ENCODE data around the gene ROPN1B. TPM values are rescaled to one million over a fixed set of nuclear protein-coding genes. Genes with fewer than 3 reads are reported as not detected.
"Not testable (repeated sequence)": the region's sequence is repeated elsewhere in the genome, so short reads cannot be mapped to it uniquely, and the experiment has no call there.

ROPN1B gene
- total and polyA plus RNA-seq, 2 experiments from 2014 or later = not detected

- Histone ChIP-seq H3K79me2 (replicated peaks; ENCODE audit: insufficient read depth) (no peaks in the 10 kb centered on the region), H3K27me3 (ENCODE audit: insufficient read depth) (peaks cover 23% of the 10 kb centered on the region), H3K36me3 (ENCODE audit: insufficient read depth) (no peaks in the 10 kb centered on the region), H3K9me2 (ENCODE audit: insufficient read depth) (no peaks in the 10 kb centered on the region), H3K4me2 (no peak overlapping the region), H3K4me3 (no peak overlapping the region), H3K27ac (ENCODE audit: low read depth) (no peak overlapping the region), H3F3A (replicated peaks; ENCODE audit: low read depth) (no peaks in the 10 kb centered on the region), H2AFZ (no peak overlapping the region), H3K4me1 (ENCODE audit: insufficient read depth) (no peaks in the 10 kb centered on the region), H4K20me1 (replicated peaks; ENCODE audit: insufficient read depth) (no peaks in the 10 kb centered on the region; the same call in 1 of the 2 replicates)
- H3K4me3 Mint-ChIP-seq = no peak overlapping the region
- DNase-seq (ENCODE audit: low spot score) = no peak
- H3K4me1 Mint-ChIP-seq = no peaks in the 10 kb centered on the region; the same call in 2 of the 3 replicates
- H3K27me3 Mint-ChIP-seq (ENCODE audit: insufficient read depth, low read depth, poor library complexity) = peaks cover 6% of the 10 kb centered on the region
- no peak overlapping the region for H3K27ac Mint-ChIP-seq
- ATAC-seq = no peak
- TF ChIP-seq, protein P1, sequence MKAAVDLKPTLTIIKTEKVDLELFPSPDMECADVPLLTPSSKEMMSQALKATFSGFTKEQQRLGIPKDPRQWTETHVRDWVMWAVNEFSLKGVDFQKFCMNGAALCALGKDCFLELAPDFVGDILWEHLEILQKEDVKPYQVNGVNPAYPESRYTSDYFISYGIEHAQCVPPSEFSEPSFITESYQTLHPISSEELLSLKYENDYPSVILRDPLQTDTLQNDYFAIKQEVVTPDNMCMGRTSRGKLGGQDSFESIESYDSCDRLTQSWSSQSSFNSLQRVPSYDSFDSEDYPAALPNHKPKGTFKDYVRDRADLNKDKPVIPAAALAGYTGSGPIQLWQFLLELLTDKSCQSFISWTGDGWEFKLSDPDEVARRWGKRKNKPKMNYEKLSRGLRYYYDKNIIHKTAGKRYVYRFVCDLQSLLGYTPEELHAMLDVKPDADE (IDR thresholded peaks at IDR 0.05) = no peak
- no peak for TF ChIP-seq EZH2phosphoT487 (IDR thresholded peaks at IDR 0.05; ENCODE audit: unreplicated experiment)
- TF ChIP-seq, protein P2, sequence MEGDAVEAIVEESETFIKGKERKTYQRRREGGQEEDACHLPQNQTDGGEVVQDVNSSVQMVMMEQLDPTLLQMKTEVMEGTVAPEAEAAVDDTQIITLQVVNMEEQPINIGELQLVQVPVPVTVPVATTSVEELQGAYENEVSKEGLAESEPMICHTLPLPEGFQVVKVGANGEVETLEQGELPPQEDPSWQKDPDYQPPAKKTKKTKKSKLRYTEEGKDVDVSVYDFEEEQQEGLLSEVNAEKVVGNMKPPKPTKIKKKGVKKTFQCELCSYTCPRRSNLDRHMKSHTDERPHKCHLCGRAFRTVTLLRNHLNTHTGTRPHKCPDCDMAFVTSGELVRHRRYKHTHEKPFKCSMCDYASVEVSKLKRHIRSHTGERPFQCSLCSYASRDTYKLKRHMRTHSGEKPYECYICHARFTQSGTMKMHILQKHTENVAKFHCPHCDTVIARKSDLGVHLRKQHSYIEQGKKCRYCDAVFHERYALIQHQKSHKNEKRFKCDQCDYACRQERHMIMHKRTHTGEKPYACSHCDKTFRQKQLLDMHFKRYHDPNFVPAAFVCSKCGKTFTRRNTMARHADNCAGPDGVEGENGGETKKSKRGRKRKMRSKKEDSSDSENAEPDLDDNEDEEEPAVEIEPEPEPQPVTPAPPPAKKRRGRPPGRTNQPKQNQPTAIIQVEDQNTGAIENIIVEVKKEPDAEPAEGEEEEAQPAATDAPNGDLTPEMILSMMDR (conservative IDR thresholded peaks at IDR 0.05; ENCODE audit: low read depth in 2 of 2) = no peak
- no peaks in the 10 kb centered on the region for H3K36me3 Mint-ChIP-seq (ENCODE audit: low read depth)
- H3K9me3 Mint-ChIP-seq = peaks cover 5% of the 10 kb centered on the region; the same call in 2 of the 3 replicates
Measured at GRCh38 chr3:125961289-125961589, 7.7 kb upstream of the ROPN1B start.

DNA sequence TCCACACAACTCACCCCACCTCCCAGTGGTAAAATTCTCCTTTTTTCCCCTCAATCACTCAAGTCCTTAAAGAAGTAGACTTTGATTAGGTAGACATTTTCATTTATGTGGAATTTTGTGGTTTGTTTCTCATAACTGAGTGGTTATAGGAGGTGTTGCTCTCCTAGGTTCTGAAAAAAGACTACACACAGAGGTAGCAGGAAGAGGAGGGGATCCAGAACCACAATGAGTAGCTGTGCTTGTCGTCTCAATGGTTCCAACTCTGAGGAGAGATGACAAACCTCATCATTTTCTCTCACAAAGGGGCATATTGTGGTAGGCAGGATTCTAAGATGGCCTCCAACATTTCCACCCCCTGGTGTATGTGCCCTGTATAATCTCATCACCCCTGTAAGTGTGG, 5.1 kb upstream of the ROPN1B start:
- H3K27me3 ChIP-seq (ENCODE audit: insufficient read depth) = peaks cover 34% of the 10 kb centered on the region
- not testable (repeated sequence) for H3K9me3 Mint-ChIP-seq; H3K4me3 ChIP-seq; H3K36me3 ChIP-seq (ENCODE audit: insufficient read depth); H3K27me3 Mint-ChIP-seq (ENCODE audit: insufficient read depth, low read depth, poor library complexity); H3K27ac Mint-ChIP-seq; H2AFZ ChIP-seq; H3F3A ChIP-seq (replicated peaks; ENCODE audit: low read depth); DNase-seq (ENCODE audit: low spot score); H4K20me1 ChIP-seq (replicated peaks; ENCODE audit: insufficient read depth); H3K4me1 Mint-ChIP-seq; ATAC-seq; H3K36me3 Mint-ChIP-seq (ENCODE audit: low read depth); H3K27ac ChIP-seq (ENCODE audit: low read depth); H3K79me2 ChIP-seq (replicated peaks; ENCODE audit: insufficient read depth); H3K4me2 ChIP-seq; H3K4me1 ChIP-seq (ENCODE audit: insufficient read depth); H3K4me3 Mint-ChIP-seq; H3K9me2 ChIP-seq (ENCODE audit: insufficient read depth)

GRCh38 chr3:125965505-125965904, 3.5 kb upstream of the ROPN1B start:
- no peaks in the 10 kb centered on the region for H3K79me2 ChIP-seq (replicated peaks; ENCODE audit: insufficient read depth)
- Mint-ChIP-seq H3K27me3 (ENCODE audit: insufficient read depth, low read depth, poor library complexity) (peaks cover 12% of the 10 kb centered on the region), H3K36me3 (ENCODE audit: low read depth) (no peaks in the 10 kb centered on the region), H3K9me3 (no peaks in the 10 kb centered on the region), H3K27ac (no peak overlapping the region), H3K4me3 (no peak overlapping the region), H3K4me1 (no peaks in the 10 kb centered on the region; the same call in 2 of the 3 replicates)
- H3K27ac ChIP-seq (ENCODE audit: low read depth) = no peak overlapping the region
- H3K36me3 ChIP-seq (ENCODE audit: insufficient read depth) = no peaks in the 10 kb centered on the region
- H2AFZ ChIP-seq = no peak overlapping the region
- peaks cover 3% of the 10 kb centered on the region; the same call in 1 of the 2 replicates for H3K4me1 ChIP-seq (ENCODE audit: insufficient read depth)
- no peak for ATAC-seq
- DNase-seq (ENCODE audit: low spot score) = no peak
- H3K4me3 ChIP-seq = no peak overlapping the region
- peaks cover 43% of the 10 kb centered on the region for H3K27me3 ChIP-seq (ENCODE audit: insufficient read depth)
- H3F3A ChIP-seq (replicated peaks; ENCODE audit: low read depth) = no peaks in the 10 kb centered on the region
- no peaks in the 10 kb centered on the region for H3K9me2 ChIP-seq (ENCODE audit: insufficient read depth)
- no peaks in the 10 kb centered on the region; the same call in 1 of the 2 replicates for H4K20me1 ChIP-seq (replicated peaks; ENCODE audit: insufficient read depth)
- H3K4me2 ChIP-seq = no peak overlapping the region
- TF ChIP-seq, protein P3, sequence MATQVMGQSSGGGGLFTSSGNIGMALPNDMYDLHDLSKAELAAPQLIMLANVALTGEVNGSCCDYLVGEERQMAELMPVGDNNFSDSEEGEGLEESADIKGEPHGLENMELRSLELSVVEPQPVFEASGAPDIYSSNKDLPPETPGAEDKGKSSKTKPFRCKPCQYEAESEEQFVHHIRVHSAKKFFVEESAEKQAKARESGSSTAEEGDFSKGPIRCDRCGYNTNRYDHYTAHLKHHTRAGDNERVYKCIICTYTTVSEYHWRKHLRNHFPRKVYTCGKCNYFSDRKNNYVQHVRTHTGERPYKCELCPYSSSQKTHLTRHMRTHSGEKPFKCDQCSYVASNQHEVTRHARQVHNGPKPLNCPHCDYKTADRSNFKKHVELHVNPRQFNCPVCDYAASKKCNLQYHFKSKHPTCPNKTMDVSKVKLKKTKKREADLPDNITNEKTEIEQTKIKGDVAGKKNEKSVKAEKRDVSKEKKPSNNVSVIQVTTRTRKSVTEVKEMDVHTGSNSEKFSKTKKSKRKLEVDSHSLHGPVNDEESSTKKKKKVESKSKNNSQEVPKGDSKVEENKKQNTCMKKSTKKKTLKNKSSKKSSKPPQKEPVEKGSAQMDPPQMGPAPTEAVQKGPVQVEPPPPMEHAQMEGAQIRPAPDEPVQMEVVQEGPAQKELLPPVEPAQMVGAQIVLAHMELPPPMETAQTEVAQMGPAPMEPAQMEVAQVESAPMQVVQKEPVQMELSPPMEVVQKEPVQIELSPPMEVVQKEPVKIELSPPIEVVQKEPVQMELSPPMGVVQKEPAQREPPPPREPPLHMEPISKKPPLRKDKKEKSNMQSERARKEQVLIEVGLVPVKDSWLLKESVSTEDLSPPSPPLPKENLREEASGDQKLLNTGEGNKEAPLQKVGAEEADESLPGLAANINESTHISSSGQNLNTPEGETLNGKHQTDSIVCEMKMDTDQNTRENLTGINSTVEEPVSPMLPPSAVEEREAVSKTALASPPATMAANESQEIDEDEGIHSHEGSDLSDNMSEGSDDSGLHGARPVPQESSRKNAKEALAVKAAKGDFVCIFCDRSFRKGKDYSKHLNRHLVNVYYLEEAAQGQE (IDR thresholded peaks at IDR 0.05; ENCODE audit: unreplicated experiment) = no peak
- TF ChIP-seq CREB1 (CRISPR knock-in tag; IDR thresholded peaks at IDR 0.05; ENCODE audit: low read depth) (no peak), JUNB (IDR thresholded peaks at IDR 0.05; ENCODE audit: unreplicated experiment) (no peak), EZH2phosphoT487 (IDR thresholded peaks at IDR 0.05; ENCODE audit: unreplicated experiment) (no peak), ZNF331 (CRISPR knock-in tag; IDR thresholded peaks at IDR 0.05; ENCODE audit: low read depth) (no peak), NANOG (IDR thresholded peaks at IDR 0.05; ENCODE audit: borderline replicate concordance) (no peak), EZH2 (IDR thresholded peaks at IDR 0.05; ENCODE audit: low read depth, unreplicated experiment) (no peak), ZNF114 (CRISPR knock-in tag; IDR thresholded peaks at IDR 0.05) (no peak)
- TF ChIP-seq, protein P2 (conservative IDR thresholded peaks at IDR 0.05; ENCODE audit: low read depth in 2 of 2) = no peak

Data from GM23338 (cell line).